K562 (cell line): ENCODE data around the gene TXNRD1. TPM values are rescaled to one million over a fixed set of nuclear protein-coding genes. Genes with fewer than 3 reads are reported as not detected.

Experiments used
- ELF2 ChIP-seq: fragments of 250-450 bp; sonication (Bioruptor Pico); IDR thresholded peaks from 2 replicates; pipeline ENCODE4 v1.5.0; 2021; ENCODE audit warnings: mild to moderate bottlenecking
- MTA2 ChIP-seq: fragments of 450-650 bp; IDR thresholded peaks from 2 replicates; pipeline ENCODE4 v1.6.1; 2016; ENCODE audit warnings: low read depth
- TAL1 ChIP-seq: fragments of 450-650 bp; IDR thresholded peaks from 2 replicates; pipeline ENCODE4 v1.6.1; 2016; ENCODE audit warnings: mild to moderate bottlenecking
- TSHZ1 ChIP-seq: fragments of 250-450 bp; sonication (Bioruptor Pico); IDR thresholded peaks from 2 replicates; pipeline ENCODE4 v1.4.0; 2020; ENCODE audit warnings: mild to moderate bottlenecking, moderate library complexity
- ZBTB34 ChIP-seq: fragments of 250-450 bp; sonication (Bioruptor Pico); IDR thresholded peaks from 2 replicates; pipeline ENCODE4 v1.8.0; 2021; ENCODE audit warnings: mild to moderate bottlenecking, moderate library complexity
- ZBTB8A ChIP-seq: fragments of 450-650 bp; IDR thresholded peaks from 2 replicates; pipeline ENCODE4 v1.6.1; 2018; ENCODE audit warnings: mild to moderate bottlenecking, moderate library complexity; ENCODE audit not compliant: partially characterized antibody
- ZNF324 ChIP-seq: fragments of 250-450 bp; sonication (Bioruptor Pico); IDR thresholded peaks from 2 replicates; pipeline ENCODE4 v1.4.0; 2020; ENCODE audit warnings: mild to moderate bottlenecking
- ZNF444 ChIP-seq: fragments of 250-450 bp; sonication (Bioruptor Pico); IDR thresholded peaks from 2 replicates; pipeline ENCODE4 v1.4.0; 2020; ENCODE audit warnings: mild to moderate bottlenecking, moderate library complexity
- polyA plus RNA-seq, 8 experiments: library from polyadenylated mRNA; depleted of rRNA in 4 of 8; stranded (reverse) in 5 of 8; unstranded in 3 of 8; fragments of >200 nt; fragmentation: Nextera tagmentation in 2 of 8; fragmentation: Illumina TruSeq in 1 of 8; extraction: Ambion mirVana in 2 of 8; extraction: Trizol in 1 of 8; gene quantifications; 2 replicates each; pipeline versions ENCODE4 v1.2.1 to v1.2.3, GENCODE V29; 2011 to 2014; ENCODE audit warnings: inconsistent platforms in 1 of 8, missing spikeins in 1 of 8
- total RNA-seq, 7 experiments: library from RNA; depleted of rRNA in 6 of 7; stranded (reverse); fragments of >200 nt in 6 of 7; fragmentation: Illumina TruSeq in 2 of 7; extraction: Trizol in 2 of 7; gene quantifications; 2 replicates each; pipeline versions ENCODE4 v1.2.1 to v1.2.3, GENCODE V29; 2011 to 2021; ENCODE audit warnings: low replicate concordance in 1 of 7
- TF ChIP-seq, protein P1 (sequence below), 2 experiments: fragments of 450-650 bp; formaldehyde crosslinking in 1 of 2; IDR thresholded peaks; 2 replicates each; pipeline versions ENCODE4 v1.4.0 to v1.6.1; 2014 to 2020; ENCODE audit warnings: mild to moderate bottlenecking in 2 of 2, borderline replicate concordance in 1 of 2, low read depth in 1 of 2
- TF ChIP-seq, protein P2 (sequence below): sonication (generic); IDR thresholded peaks from 2 replicates; pipeline ENCODE4 v1.6.1; 2016

TXNRD1 gene
- total and polyA plus RNA-seq, 9 of the 15 experiments (the other 6 are each of a cell fraction or from before 2014, with no cell fraction given): 107 to 189 (median 146) TPM

GRCh38 chr12:104312654-104313053, 97.1 kb downstream of the TXNRD1 start (continued):
- TF ChIP-seq, protein P1, sequence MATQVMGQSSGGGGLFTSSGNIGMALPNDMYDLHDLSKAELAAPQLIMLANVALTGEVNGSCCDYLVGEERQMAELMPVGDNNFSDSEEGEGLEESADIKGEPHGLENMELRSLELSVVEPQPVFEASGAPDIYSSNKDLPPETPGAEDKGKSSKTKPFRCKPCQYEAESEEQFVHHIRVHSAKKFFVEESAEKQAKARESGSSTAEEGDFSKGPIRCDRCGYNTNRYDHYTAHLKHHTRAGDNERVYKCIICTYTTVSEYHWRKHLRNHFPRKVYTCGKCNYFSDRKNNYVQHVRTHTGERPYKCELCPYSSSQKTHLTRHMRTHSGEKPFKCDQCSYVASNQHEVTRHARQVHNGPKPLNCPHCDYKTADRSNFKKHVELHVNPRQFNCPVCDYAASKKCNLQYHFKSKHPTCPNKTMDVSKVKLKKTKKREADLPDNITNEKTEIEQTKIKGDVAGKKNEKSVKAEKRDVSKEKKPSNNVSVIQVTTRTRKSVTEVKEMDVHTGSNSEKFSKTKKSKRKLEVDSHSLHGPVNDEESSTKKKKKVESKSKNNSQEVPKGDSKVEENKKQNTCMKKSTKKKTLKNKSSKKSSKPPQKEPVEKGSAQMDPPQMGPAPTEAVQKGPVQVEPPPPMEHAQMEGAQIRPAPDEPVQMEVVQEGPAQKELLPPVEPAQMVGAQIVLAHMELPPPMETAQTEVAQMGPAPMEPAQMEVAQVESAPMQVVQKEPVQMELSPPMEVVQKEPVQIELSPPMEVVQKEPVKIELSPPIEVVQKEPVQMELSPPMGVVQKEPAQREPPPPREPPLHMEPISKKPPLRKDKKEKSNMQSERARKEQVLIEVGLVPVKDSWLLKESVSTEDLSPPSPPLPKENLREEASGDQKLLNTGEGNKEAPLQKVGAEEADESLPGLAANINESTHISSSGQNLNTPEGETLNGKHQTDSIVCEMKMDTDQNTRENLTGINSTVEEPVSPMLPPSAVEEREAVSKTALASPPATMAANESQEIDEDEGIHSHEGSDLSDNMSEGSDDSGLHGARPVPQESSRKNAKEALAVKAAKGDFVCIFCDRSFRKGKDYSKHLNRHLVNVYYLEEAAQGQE (IDR thresholded peaks at IDR 0.05; ENCODE audit: borderline replicate concordance): no peak
- TF ChIP-seq, protein P1 (CRISPR knock-in tag; IDR thresholded peaks at IDR 0.05; ENCODE audit: low read depth): no peak
- no peak for TF ChIP-seq ELF2 (CRISPR knock-in tag)
- no peak for TF ChIP-seq ZBTB34 (CRISPR knock-in tag)
- no peak for TF ChIP-seq TAL1
- no peak for TF ChIP-seq ZBTB8A
- TF ChIP-seq, protein P2, sequence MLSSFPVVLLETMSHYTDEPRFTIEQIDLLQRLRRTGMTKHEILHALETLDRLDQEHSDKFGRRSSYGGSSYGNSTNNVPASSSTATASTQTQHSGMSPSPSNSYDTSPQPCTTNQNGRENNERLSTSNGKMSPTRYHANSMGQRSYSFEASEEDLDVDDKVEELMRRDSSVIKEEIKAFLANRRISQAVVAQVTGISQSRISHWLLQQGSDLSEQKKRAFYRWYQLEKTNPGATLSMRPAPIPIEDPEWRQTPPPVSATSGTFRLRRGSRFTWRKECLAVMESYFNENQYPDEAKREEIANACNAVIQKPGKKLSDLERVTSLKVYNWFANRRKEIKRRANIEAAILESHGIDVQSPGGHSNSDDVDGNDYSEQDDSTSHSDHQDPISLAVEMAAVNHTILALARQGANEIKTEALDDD: no peak
- TF ChIP-seq ZNF324: no peak
- no peak for TF ChIP-seq ZNF444 (CRISPR knock-in tag)
- no peak for TF ChIP-seq TSHZ1 (CRISPR knock-in tag)
- TF ChIP-seq MTA2: no peak
